Esophagus muscularis mucosa (tissue), 4 donors: ENCODE measurements around the gene FAM131C. TPM values are rescaled to one million over a fixed set of nuclear protein-coding genes. Genes with fewer than 3 reads are reported as not detected.
A peak's percentile ranks its signal among the peaks of the same experiment; 100 is the strongest.

Experiments
- DNase-seq: peaks from one replicate; pipeline ENCODE4 v3.0.0-alpha.2; 2017; ENCODE audit errors: extremely low spot score
- H3K27ac ChIP-seq, 4 donors: fragments of 200-600 bp; sonication (generic); replicated peaks in 1 of 4; 1 replicate in 3 of 4; 2 replicates in 1 of 4; pipeline ENCODE4 v1.5.1; 2016 to 2019; ENCODE audit warnings: mild to moderate bottlenecking in 1 of 4
- H3K27me3 ChIP-seq, 4 donors: fragments of 200-600 bp; sonication (generic); one replicate each; pipeline versions ENCODE4 v1.5.1 to v1.6.0; 2016 to 2019
- H3K36me3 ChIP-seq, 4 donors: fragments of 200-600 bp; sonication (generic); one replicate each; pipeline ENCODE4 v1.5.1; 2016 to 2019
- H3K4me1 ChIP-seq, 4 donors: fragments of 200-600 bp; sonication (generic); one replicate each; pipeline ENCODE4 v1.5.1; 2016 to 2019
- H3K4me3 ChIP-seq, 4 donors: fragments of 200-600 bp; sonication (generic); 1 replicate in 2 of 4; 2 replicates in 2 of 4; pipeline ENCODE4 v1.5.1; 2016 to 2019; ENCODE audit warnings: mild to moderate bottlenecking in 4 of 4, moderate library complexity in 1 of 4
- H3K9me3 ChIP-seq, 4 donors: fragments of 200-600 bp; sonication (generic); 1 replicate in 3 of 4; 2 replicates in 1 of 4; pipeline ENCODE4 v1.5.1; 2016 to 2019
- EP300 ChIP-seq: sonication (generic); formaldehyde crosslinking; IDR thresholded peaks from one replicate; pipeline ENCODE4 v1.6.1; 2017; ENCODE audit warnings: antibody characterized with exemption
- POLR2A ChIP-seq: fragments of 450-650 bp; IDR thresholded peaks from one replicate; pipeline ENCODE4 v1.6.1; 2017; ENCODE audit warnings: antibody characterized with exemption, moderate library complexity, mild to moderate bottlenecking, low read depth
- POLR2AphosphoS5 ChIP-seq, 2 donors: sonication (generic); formaldehyde crosslinking; IDR thresholded peaks; one replicate each; pipeline ENCODE4 v1.6.1; 2017; ENCODE audit warnings: antibody characterized with exemption in 2 of 2
- WGBS: methylation state at CpG from one replicate; pipeline ENCODE4 v1.1.5; 2018; 5-methylcytosine and 5-hydroxymethylcytosine counted together
- intact Hi-C: fragments of 100-400 bp; cut with DNase I; formaldehyde crosslinking; loops from one replicate; pipeline ENCODE4 v1.15.1; 2023
- total RNA-seq, 4 donors: library from RNA; depleted of rRNA; stranded (reverse); fragments of >200 nt; gene quantifications; one replicate each; pipeline versions ENCODE4 v1.1.0 to v1.2.1, GENCODE V29; 2016
- TF ChIP-seq, protein P1 (sequence below), 3 experiments: fragments of 200-600 bp in 2 of 3; fragments of 450-650 bp in 1 of 3; sonication (generic) in 2 of 3; IDR thresholded peaks; one replicate each; pipeline ENCODE4 v1.5.1; 2017 to 2019; ENCODE audit warnings: antibody characterized with exemption in 3 of 3, mild to moderate bottlenecking in 2 of 3, moderate library complexity in 1 of 3

Gene FAM131C
- total RNA-seq, 4 donors from 2014 or later: 0.33 to 0.39 TPM; not detected in 2

DNA sequence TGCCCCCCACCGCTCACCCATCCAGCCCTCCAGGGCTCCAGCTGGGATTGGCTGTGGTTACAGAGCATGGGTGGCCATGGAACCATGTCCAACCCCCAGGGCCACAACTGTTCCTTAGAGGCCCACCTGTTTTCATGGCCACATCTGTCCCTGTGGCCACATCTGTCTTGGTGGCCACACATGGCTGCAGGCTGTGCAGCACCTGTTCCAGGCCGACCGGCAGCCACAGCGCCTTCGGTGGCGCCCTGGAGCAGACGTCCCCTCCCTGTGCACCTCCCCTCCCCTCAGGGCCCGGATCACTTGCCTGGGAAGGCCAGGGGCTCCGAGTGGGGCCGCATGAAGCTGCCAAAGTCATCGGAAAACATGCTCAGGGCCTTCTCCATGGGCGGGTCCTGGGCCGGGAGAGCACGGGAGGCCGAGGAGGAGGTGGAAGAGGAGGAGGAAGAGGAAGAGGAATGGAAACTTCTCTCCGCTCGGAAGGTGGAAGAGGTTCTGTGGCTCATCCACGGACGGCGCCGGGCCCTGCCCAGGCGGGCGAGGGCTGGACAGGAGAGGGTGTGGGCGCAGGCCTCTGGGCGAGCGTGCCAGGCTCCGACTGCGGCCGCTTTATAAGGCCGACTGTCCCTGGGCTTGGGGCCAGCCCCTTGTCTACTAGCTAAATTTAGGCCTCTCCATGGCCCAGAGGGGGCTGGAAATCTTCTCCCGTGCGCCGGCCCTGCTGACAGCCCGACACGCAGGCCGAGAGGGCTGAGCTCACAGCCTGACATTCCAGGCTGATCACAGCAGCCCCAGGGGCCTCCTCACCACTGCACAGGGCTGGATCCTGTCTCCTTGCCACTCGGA is 55.8 kb downstream of the FAM131C start, which contains the start of gene HSPB7:
TSS of gene HSPB7 (minus strand) at position 583 of the 843 bp plus-strand sequence. CDS start at position 503, 80 bp downstream.
- Histone ChIP-seq H3K9me3 (no peaks in the 10 kb centered on the region), H3K27ac (peak within 1 kb of the TSS; percentile 92 to 99 (median 98)), H3K4me3 (peak within 1 kb of the TSS; percentile 59 to 72 (median 66)), H3K4me1 (peaks cover 45 to 98% (median 91%) of the 10 kb centered on the region in 4 donors), H3K27me3 (no peaks in the 10 kb centered on the region), H3K36me3 (peaks cover 0 to 24% (median 0%) of the 10 kb centered on the region in 4 donors)
- WGBS: 14% methylated on average over 24 of the region's 37 CpGs
- DNase-seq: peak; percentile 94
- intact Hi-C loops: no loop called here
- no peak for TF ChIP-seq EP300
- TF ChIP-seq, protein P1, sequence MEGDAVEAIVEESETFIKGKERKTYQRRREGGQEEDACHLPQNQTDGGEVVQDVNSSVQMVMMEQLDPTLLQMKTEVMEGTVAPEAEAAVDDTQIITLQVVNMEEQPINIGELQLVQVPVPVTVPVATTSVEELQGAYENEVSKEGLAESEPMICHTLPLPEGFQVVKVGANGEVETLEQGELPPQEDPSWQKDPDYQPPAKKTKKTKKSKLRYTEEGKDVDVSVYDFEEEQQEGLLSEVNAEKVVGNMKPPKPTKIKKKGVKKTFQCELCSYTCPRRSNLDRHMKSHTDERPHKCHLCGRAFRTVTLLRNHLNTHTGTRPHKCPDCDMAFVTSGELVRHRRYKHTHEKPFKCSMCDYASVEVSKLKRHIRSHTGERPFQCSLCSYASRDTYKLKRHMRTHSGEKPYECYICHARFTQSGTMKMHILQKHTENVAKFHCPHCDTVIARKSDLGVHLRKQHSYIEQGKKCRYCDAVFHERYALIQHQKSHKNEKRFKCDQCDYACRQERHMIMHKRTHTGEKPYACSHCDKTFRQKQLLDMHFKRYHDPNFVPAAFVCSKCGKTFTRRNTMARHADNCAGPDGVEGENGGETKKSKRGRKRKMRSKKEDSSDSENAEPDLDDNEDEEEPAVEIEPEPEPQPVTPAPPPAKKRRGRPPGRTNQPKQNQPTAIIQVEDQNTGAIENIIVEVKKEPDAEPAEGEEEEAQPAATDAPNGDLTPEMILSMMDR (IDR thresholded peaks at IDR 0.05): no peak
- peak; percentile 89 for TF ChIP-seq POLR2A
- TF ChIP-seq POLR2AphosphoS5 (IDR thresholded peaks at IDR 0.05): peak; percentile 91 to 99

DNA sequence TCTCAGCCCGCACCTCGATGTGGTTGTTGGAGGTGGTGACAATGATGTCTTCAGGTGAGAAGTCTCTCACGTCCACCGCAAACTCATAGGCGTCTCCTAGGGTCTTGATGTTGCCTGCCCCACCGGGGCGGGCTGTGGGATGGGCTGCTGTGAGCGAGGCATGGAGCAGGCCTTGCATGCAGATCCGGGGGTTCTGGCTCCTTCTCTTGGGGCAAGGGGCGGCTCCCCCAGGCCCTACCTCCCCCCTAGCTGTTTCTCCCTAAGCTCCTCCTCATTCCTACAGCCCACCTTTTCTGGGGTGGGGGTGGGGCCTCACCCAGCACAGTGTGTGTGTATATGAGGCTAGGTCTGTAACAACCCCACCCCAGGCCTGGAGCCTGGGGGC is 56.4 kb downstream of the FAM131C start:
- intact Hi-C loops: no loop called here
- Histone ChIP-seq H3K27me3 (no peaks in the 10 kb centered on the region), H3K36me3 (peaks cover 0 to 24% (median 0%) of the 10 kb centered on the region in 4 donors), H3K27ac (peak overlapping the region; percentile 92 to 99 (median 98)), H3K4me3 (peak overlapping the region; percentile 59 to 72 (median 66)), H3K9me3 (no peaks in the 10 kb centered on the region), H3K4me1 (peaks cover 49 to 99% (median 94%) of the 10 kb centered on the region in 4 donors)
- TF ChIP-seq EP300: no peak
- no peak for TF ChIP-seq POLR2A
- no peak for TF ChIP-seq POLR2AphosphoS5 (IDR thresholded peaks at IDR 0.05)
- TF ChIP-seq, protein P1 (IDR thresholded peaks at IDR 0.05): no peak
- no peak for DNase-seq
- 27% methylated on average over 5 of the region's 10 CpGs for WGBS

DNA sequence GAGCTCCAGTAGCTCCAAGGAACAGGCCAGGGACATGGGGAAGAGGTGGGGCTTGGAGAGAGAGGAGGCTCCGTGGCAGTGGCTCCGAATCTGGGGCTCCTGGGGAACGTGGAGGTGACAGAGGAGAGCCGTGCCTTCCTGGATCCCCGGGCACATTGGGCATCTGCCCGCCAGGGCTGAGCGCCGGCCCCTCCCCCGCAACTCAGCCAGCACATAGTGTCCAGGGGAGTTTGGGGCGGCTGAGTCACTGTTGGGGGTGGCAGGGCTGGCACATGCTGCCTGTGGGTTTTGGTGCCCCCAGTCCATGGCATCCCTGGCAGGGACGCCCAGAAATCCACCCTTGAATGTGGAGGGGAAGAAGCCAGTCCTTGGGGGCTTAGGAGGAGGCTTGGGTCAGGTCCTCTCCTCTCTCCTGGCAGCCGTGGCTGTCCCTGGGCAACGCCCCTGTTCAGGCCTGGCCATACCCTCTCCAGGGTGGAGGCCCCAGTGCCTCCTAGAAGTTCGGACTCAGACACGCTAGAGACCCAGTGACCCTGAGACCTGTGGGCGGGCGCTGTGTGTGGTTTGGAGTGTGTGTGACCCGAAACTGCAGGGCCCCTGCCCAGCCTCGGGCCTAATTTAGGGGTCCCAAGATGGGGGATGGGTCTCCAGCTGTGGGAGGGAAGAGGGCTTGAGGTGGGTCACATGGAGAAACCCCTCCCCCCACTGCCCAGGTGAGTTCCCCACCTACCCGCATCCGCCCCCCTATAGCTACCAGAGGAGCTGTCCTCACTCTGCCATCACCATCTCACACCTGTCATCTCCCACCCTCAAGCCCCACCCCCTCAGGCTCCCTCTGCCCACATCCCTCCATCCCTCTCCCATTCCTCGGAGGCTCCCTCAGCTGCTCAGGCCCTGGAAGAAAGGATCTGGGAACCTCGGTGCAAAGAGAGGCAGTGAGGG is 57.2 kb downstream of the FAM131C start:
- intact Hi-C loops: no loop called here
- no peaks in the 10 kb centered on the region for H3K9me3 ChIP-seq
- H3K27me3 ChIP-seq: no peaks in the 10 kb centered on the region
- peak; percentile 88 for TF ChIP-seq EP300
- TF ChIP-seq, protein P1 (IDR thresholded peaks at IDR 0.05): no peak
- peak; percentile 26 for TF ChIP-seq POLR2A
- TF ChIP-seq POLR2AphosphoS5 (IDR thresholded peaks at IDR 0.05): peak; percentile 85 to 96
- WGBS: 59% methylated on average over 7 of the region's 23 CpGs
- DNase-seq: no peak
- peaks cover 49 to 90% (median 85%) of the 10 kb centered on the region in 4 donors for H3K4me1 ChIP-seq
- H3K27ac ChIP-seq: peak overlapping the region; percentile 92 to 99 (median 98)
- H3K4me3 ChIP-seq: peak overlapping the region; percentile 59 to 72 (median 66)
- peaks cover 0 to 24% (median 0%) of the 10 kb centered on the region in 4 donors for H3K36me3 ChIP-seq

DNA sequence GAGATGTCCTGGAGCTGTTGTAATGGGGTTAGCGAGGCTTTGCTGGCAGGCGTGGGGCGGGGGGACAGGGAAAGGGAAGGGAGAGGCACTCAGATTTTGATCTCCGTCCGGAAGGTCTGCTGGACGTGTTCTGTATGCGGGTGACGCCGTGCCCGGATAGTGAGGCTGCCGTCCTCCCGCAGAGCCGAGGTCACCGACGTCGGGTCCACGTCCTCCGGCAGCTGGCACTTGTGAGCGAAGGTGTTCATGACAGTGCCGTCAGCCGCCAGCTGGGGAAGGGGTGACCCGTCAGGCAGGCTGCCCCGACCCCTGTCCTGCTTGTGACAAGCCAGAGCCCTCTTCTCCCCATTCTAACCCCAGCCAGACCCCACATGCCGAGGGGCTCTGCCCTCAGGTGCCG is 58.0 kb downstream of the FAM131C start:
- 71% methylated on average over 14 of the region's 25 CpGs for WGBS
- Histone ChIP-seq H3K36me3 (peaks cover 0 to 24% (median 0%) of the 10 kb centered on the region in 4 donors), H3K4me3 (peak overlapping the region; percentile 59 to 72 (median 66)), H3K27ac (peak overlapping the region; percentile 92 to 99 (median 98)), H3K27me3 (no peaks in the 10 kb centered on the region), H3K9me3 (no peaks in the 10 kb centered on the region), H3K4me1 (peaks cover 49 to 83% (median 80%) of the 10 kb centered on the region in 4 donors)
- no peak for DNase-seq
- intact Hi-C loops: no loop called here
- TF ChIP-seq POLR2A (no peak), EP300 (no peak), POLR2AphosphoS5 (IDR thresholded peaks at IDR 0.05) (no peak)
- TF ChIP-seq, protein P1 (IDR thresholded peaks at IDR 0.05): no peak
